SK-N-MC (cell line): ENCODE data around the gene ATP2B2.

ENCODE experiments used
- DNase-seq: peaks from one replicate; pipeline ENCODE4 v3.0.0-alpha.2; 2011; ENCODE audit warnings: low read depth, low spot score
- H3K27ac ChIP-seq: fragments of 200-600 bp; sonication (generic); 2 replicates; pipeline ENCODE4 v1.5.1; 2016; ENCODE audit warnings: mixed run types
- H3K36me3 ChIP-seq: fragments of 200-600 bp; sonication (generic); 2 replicates; pipeline ENCODE4 v1.6.1; 2017; ENCODE audit warnings: antibody characterized with exemption, low read length, mixed read lengths; ENCODE audit not compliant: insufficient read depth
- H3K4me3 ChIP-seq: fragments of 200-600 bp; sonication (generic); 2 replicates; pipeline ENCODE4 v1.5.1; 2016
- H3K9ac ChIP-seq: fragments of 200-600 bp; sonication (generic); 2 replicates; pipeline ENCODE4 v1.8.0; 2017; ENCODE audit warnings: mixed run types, mixed read lengths; ENCODE audit not compliant: insufficient read length
- H3K9me3 ChIP-seq: fragments of 200-600 bp; sonication (generic); 2 replicates; pipeline ENCODE4 v1.6.1; 2017; ENCODE audit warnings: low read depth, mild to moderate bottlenecking, antibody characterized with exemption, low read length, moderate library complexity, mixed read lengths
- EZH2 ChIP-seq: fragments of 200-600 bp; sonication (generic); IDR thresholded peaks from one replicate; pipeline ENCODE4 v1.6.1; 2017; ENCODE audit warnings: antibody characterized with exemption
- FOXP2 ChIP-seq: optimal IDR thresholded peaks from 2 replicates; pipeline ENCODE3; 2011; ENCODE audit warnings: mild to moderate bottlenecking, moderate library complexity; ENCODE audit not compliant: insufficient read depth; ENCODE audit errors: extremely low read length, control extremely low read depth
- POLR2AphosphoS5 ChIP-seq: IDR thresholded peaks from 2 replicates; pipeline ENCODE4 v1.6.1; 2012; ENCODE audit warnings: mild to moderate bottlenecking, low read depth, low read length, borderline replicate concordance

The ATP2B2 gene

GRCh38 chr3:10455545-10455914 lies 49.9 kb downstream of the ATP2B2 start:
- Histone ChIP-seq H3K4me3 (no peak overlapping the region), H3K36me3 (no peaks in the 10 kb centered on the region), H3K9me3 (no peaks in the 10 kb centered on the region), H3K27ac (no peak overlapping the region), H3K9ac (no peak overlapping the region)
- DNase-seq = no peak
- no peak for TF ChIP-seq POLR2AphosphoS5
- no peak for TF ChIP-seq FOXP2

DNA sequence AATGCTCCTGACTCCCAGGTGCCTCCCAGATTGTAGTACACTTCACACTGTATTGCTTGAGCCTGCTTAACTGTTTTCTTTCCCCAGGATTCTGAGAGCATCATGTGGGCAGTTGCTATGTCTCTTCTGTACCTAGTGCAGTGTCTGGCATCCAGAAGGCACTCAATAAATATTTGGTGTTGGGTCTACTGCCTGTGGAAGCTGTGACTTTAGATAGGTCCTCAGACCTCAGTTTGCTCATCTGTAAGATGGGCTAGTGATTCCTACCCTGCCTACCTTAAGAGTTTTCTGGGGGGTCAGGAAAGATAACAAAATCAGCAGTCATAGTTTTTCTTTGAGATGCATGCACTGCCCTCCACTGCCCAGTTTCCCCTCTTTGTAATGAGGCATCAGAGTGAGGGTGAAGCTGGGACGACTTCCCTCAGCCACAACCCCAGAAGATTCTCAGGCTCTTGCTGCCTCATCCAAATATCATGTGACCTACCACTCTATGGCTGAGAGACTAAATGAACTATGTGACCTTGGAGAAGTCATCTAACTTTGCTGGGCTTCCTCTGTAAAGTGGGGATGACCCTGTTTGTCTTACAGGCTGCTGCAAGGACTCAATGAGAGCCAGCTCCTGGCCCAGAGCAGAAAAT lies 50.4 kb downstream of the ATP2B2 start:
- Histone ChIP-seq H3K27ac (no peak overlapping the region), H3K36me3 (no peaks in the 10 kb centered on the region), H3K4me3 (no peak overlapping the region), H3K9me3 (no peaks in the 10 kb centered on the region), H3K9ac (no peak overlapping the region)
- no peak for DNase-seq
- TF ChIP-seq FOXP2 (no peak), POLR2AphosphoS5 (no peak), EZH2 (no peak)

GRCh38 chr3:10453431-10454163 lies 51.8 kb downstream of the ATP2B2 start:
- H3K27ac ChIP-seq = no peak overlapping the region
- no peaks in the 10 kb centered on the region for H3K9me3 ChIP-seq
- TF ChIP-seq POLR2AphosphoS5 = no peak
- no peak for TF ChIP-seq FOXP2
- TF ChIP-seq EZH2 = no peak
- H3K4me3 ChIP-seq = no peak overlapping the region
- DNase-seq = no peak
- H3K36me3 ChIP-seq = no peaks in the 10 kb centered on the region
- no peak overlapping the region for H3K9ac ChIP-seq

GRCh38 chr3:10450494-10451440 lies 54.6 kb downstream of the ATP2B2 start:
- no peaks in the 10 kb centered on the region for H3K36me3 ChIP-seq
- H3K9me3 ChIP-seq = no peaks in the 10 kb centered on the region
- no peak overlapping the region for H3K27ac ChIP-seq
- TF ChIP-seq EZH2 (no peak), FOXP2 (no peak), POLR2AphosphoS5 (no peak)
- no peak overlapping the region for H3K4me3 ChIP-seq
- DNase-seq = no peak
- no peak overlapping the region for H3K9ac ChIP-seq

GRCh38 chr3:10449436-10449835 lies 56.0 kb downstream of the ATP2B2 start:
- no peak overlapping the region for H3K27ac ChIP-seq
- no peaks in the 10 kb centered on the region for H3K36me3 ChIP-seq
- no peak overlapping the region for H3K9ac ChIP-seq
- no peak for DNase-seq
- no peaks in the 10 kb centered on the region for H3K9me3 ChIP-seq
- no peak overlapping the region for H3K4me3 ChIP-seq
- no peak for TF ChIP-seq EZH2
- no peak for TF ChIP-seq POLR2AphosphoS5
- TF ChIP-seq FOXP2 = no peak

DNA sequence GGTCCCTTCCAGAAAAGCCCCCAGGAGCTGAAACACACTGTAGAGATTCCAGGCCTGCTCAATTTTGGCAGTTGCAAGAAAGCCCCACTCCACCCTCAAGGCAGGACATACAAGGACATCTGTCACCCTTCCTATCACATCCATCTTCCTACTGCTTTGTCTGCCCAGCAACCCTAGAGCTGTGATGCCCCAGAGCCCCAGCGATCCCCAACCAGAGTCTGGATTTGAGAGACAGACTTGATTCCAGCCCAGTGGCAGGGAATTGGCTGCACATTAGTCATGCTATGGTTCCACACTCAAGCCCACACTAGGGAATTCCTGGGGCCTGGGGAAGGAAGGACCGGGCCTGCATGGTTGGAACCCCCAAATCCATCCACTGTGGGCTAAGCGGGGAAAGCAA lies 56.8 kb downstream of the ATP2B2 start:
- Histone ChIP-seq H3K36me3 (no peaks in the 10 kb centered on the region), H3K4me3 (no peak overlapping the region), H3K9ac (no peak overlapping the region), H3K9me3 (no peaks in the 10 kb centered on the region), H3K27ac (no peak overlapping the region)
- TF ChIP-seq POLR2AphosphoS5 (no peak), EZH2 (no peak), FOXP2 (no peak)
- DNase-seq = no peak

DNA sequence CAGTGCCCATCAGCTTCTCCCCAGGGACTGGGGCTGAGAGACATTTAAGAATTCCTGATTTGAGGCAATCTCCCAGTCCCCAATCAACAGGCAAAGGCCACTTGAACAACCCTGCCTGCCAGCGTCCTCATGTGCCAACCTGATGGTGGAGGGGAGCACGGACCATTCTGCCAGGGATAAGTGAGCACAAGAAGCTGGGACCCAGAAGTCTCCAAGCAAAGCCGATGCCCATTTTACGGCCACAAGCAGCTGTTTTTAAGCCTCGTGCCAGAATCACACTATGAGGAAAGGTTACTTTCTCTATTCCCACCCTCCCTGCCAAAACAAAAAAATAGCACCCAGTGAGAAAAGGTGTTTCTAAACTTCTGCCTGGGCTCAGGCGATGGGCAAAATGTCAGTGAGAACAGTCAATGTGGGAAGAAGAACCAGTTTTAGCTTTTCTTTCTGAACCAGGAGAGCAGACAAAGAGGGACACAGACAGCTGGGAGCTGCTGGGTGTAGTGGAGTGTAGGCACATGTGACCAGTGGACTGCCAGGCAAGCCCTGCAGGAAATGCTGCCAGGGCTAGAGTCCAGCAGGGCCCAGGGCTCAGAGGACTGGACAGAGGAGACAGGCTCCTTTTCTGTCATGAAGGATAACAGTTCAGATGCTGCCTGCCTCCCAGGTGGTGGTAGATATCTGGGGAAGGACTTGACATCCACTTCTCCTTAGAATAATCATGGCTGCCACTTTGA lies 57.7 kb downstream of the ATP2B2 start:
- Histone ChIP-seq H3K9ac (no peak overlapping the region), H3K4me3 (no peak overlapping the region), H3K9me3 (no peaks in the 10 kb centered on the region), H3K27ac (no peak overlapping the region), H3K36me3 (no peaks in the 10 kb centered on the region)
- TF ChIP-seq EZH2 = no peak
- no peak for TF ChIP-seq FOXP2
- TF ChIP-seq POLR2AphosphoS5 = no peak
- no peak for DNase-seq

- H3K9me3 ChIP-seq = no peaks in the 10 kb centered on the region
- H3K27ac ChIP-seq = no peak overlapping the region
- H3K4me3 ChIP-seq = no peak overlapping the region
- H3K9ac ChIP-seq = no peak overlapping the region
- no peak for DNase-seq
- H3K36me3 ChIP-seq = no peaks in the 10 kb centered on the region
- TF ChIP-seq EZH2 = no peak
- TF ChIP-seq FOXP2 = no peak
- no peak for TF ChIP-seq POLR2AphosphoS5
Measured at GRCh38 chr3:10447110-10447509, 58.3 kb downstream of the ATP2B2 start.
